H1 (cell line): ENCODE results near the gene CCR1. TPM values are rescaled to one million over a fixed set of nuclear protein-coding genes. Genes with fewer than 3 reads are reported as not detected.

Source experiments
- CTCF ChIA-PET: fragments of 300-600 bp; sonication (Branson Sonifier 250); formaldehyde crosslinking; loops from one replicate; lab custom pipeline; 2021; ENCODE audit not compliant: partially characterized antibody; lab: Charles Lee
- POLR2A ChIA-PET: fragments of 300-600 bp; sonication (Branson Sonifier 250); formaldehyde crosslinking; loops from one replicate; lab custom pipeline; 2021; ENCODE audit warnings: inconsistent platforms; ENCODE audit not compliant: partially characterized antibody; lab: Charles Lee
- DNase-seq, 2 experiments: peaks; one replicate each; pipeline versions ENCODE4 v3.0.0 to v3.0.0-alpha.2; 2010 to 2022; ENCODE audit warnings: low spot score in 2 of 2, low read depth in 1 of 2, mixed read lengths in 1 of 2
- FAIRE-seq: peaks from 2 replicates; lab custom pipeline; 2011; peaks lifted over from hg19 to GRCh38; lab: Jason Lieb, UNC
- H2AFZ ChIP-seq: 2 replicates; pipeline ENCODE4 v1.8.1; 2012; ENCODE audit warnings: low read length, inconsistent platforms
- H2AK5ac ChIP-seq: 2 replicates; pipeline ENCODE4 v1.6.1; 2013; ENCODE audit warnings: low read depth, low read length
- H2BK120ac ChIP-seq: replicated peaks from 2 replicates; pipeline ENCODE3; 2013; ENCODE audit warnings: low read depth, low read length, inconsistent platforms
- H2BK12ac ChIP-seq: 2 replicates; pipeline ENCODE4 v1.6.1; 2013; ENCODE audit warnings: low read depth, low read length
- H2BK15ac ChIP-seq: 2 replicates; pipeline ENCODE4 v1.6.1; 2013; ENCODE audit warnings: low read length
- H2BK20ac ChIP-seq: 2 replicates; pipeline ENCODE4 v1.6.1; 2013; ENCODE audit warnings: low read length
- H2BK5ac ChIP-seq: 2 replicates; pipeline ENCODE4 v1.6.1; 2013; ENCODE audit warnings: low read depth, low read length
- H3K14ac ChIP-seq: 2 replicates; pipeline ENCODE4 v1.6.1; 2013; ENCODE audit warnings: inconsistent platforms; ENCODE audit not compliant: insufficient read length
- H3K18ac ChIP-seq: 2 replicates; pipeline ENCODE4 v1.6.1; 2013; ENCODE audit warnings: low read length; ENCODE audit errors: extremely low read depth
- H3K23ac ChIP-seq: 2 replicates; pipeline ENCODE4 v1.6.1; 2013; ENCODE audit warnings: inconsistent platforms; ENCODE audit not compliant: insufficient read length
- H3K23me2 ChIP-seq: 2 replicates; pipeline ENCODE4 v1.6.1; 2013; ENCODE audit warnings: low read depth, low read length
- H3K27ac ChIP-seq: 2 replicates; pipeline ENCODE4 v1.6.1; 2011; ENCODE audit warnings: low read depth, low read length, inconsistent platforms
- H3K27me3 ChIP-seq, 4 experiments: replicated peaks in 1 of 4; 1 replicate in 1 of 4; 2 replicates in 3 of 4; pipeline versions ENCODE4 v1.6.1 to v1.8.1; 2011 to 2013; ENCODE audit warnings: low read length in 3 of 4, mild to moderate bottlenecking in 3 of 4, inconsistent platforms in 2 of 4, mixed read lengths in 2 of 4, moderate library complexity in 1 of 4; ENCODE audit not compliant: control insufficient read depth in 3 of 4, insufficient read depth in 3 of 4; ENCODE audit errors: extremely low read depth in 1 of 4
- H3K36me3 ChIP-seq, 4 experiments: 2 replicates each; pipeline versions ENCODE4 v1.6.1 to v1.8.1; 2011 to 2013; ENCODE audit warnings: mild to moderate bottlenecking in 4 of 4, low read length in 3 of 4, moderate library complexity in 2 of 4, control low read depth in 1 of 4, inconsistent platforms in 1 of 4; ENCODE audit not compliant: insufficient read depth in 4 of 4, control insufficient read depth in 2 of 4
- H3K4ac ChIP-seq: replicated peaks from 2 replicates; pipeline ENCODE3; 2013; ENCODE audit warnings: low read length, low read depth, mixed read lengths, inconsistent platforms; ENCODE audit not compliant: insufficient read length
- H3K4me1 ChIP-seq, 4 experiments: replicated peaks in 1 of 4; 1 replicate in 1 of 4; 2 replicates in 3 of 4; pipeline versions ENCODE4 v1.6.1 to v1.8.1; 2011 to 2013; ENCODE audit warnings: low read length in 3 of 4, inconsistent platforms in 2 of 4, mixed read lengths in 1 of 4; ENCODE audit not compliant: insufficient read depth in 4 of 4, control insufficient read depth in 3 of 4
- H3K4me2 ChIP-seq, 2 experiments: 2 replicates each; pipeline versions ENCODE4 v1.6.1 to v1.8.1; 2011 to 2013; ENCODE audit warnings: low read depth in 2 of 2, low read length in 2 of 2, control low read depth in 1 of 2, inconsistent platforms in 1 of 2, mild to moderate bottlenecking in 1 of 2; ENCODE audit not compliant: insufficient read depth in 1 of 2
- H3K4me3 ChIP-seq, 4 experiments: fragments of 200-600, 300-600 bp in 1 of 4; sonication (generic), shearing (Covaris generic), sonication (Bioruptor Twin) in 1 of 4; 2 replicates each; pipeline versions ENCODE4 v1.5.1 to v1.8.1; 2011 to 2016; ENCODE audit warnings: low read length in 4 of 4, low read depth in 3 of 4, control low read depth in 2 of 4, inconsistent platforms in 2 of 4, mild to moderate bottlenecking in 2 of 4, mixed read lengths in 1 of 4, moderate library complexity in 1 of 4; ENCODE audit not compliant: insufficient read depth in 2 of 4; ENCODE audit errors: extremely low read depth in 1 of 4
- H3K56ac ChIP-seq: replicated peaks from 2 replicates; pipeline ENCODE3; 2013; ENCODE audit warnings: low read depth, mild to moderate bottlenecking, mixed read lengths, low read length, inconsistent platforms; ENCODE audit not compliant: insufficient read length
- H3K79me1 ChIP-seq: 2 replicates; pipeline ENCODE4 v1.6.1; 2013; ENCODE audit warnings: low read depth, low read length, control low read depth
- H3K79me2 ChIP-seq, 2 experiments: 2 replicates each; pipeline versions ENCODE4 v1.6.1 to v1.8.1; 2012 to 2013; ENCODE audit warnings: low read length in 2 of 2, mild to moderate bottlenecking in 2 of 2, inconsistent platforms in 1 of 2; ENCODE audit not compliant: insufficient read depth in 2 of 2, control insufficient read depth in 1 of 2
- H3K9ac ChIP-seq, 4 experiments: replicated peaks in 1 of 4; 1 replicate in 1 of 4; 2 replicates in 3 of 4; pipeline versions ENCODE4 v1.6.1 to v1.8.1; 2011 to 2013; ENCODE audit warnings: low read depth in 3 of 4, low read length in 3 of 4, control low read depth in 2 of 4, mild to moderate bottlenecking in 2 of 4, moderate library complexity in 2 of 4, inconsistent platforms in 1 of 4; ENCODE audit errors: extremely low read depth in 1 of 4
- H3K9me3 ChIP-seq, 2 experiments: 2 replicates each; pipeline versions ENCODE4 v1.6.1 to v1.8.1; 2012 to 2013; ENCODE audit warnings: mild to moderate bottlenecking in 2 of 2, moderate library complexity in 2 of 2, control low read depth in 1 of 2, inconsistent platforms in 1 of 2, low read depth in 1 of 2, low read length in 1 of 2, mixed read lengths in 1 of 2; ENCODE audit not compliant: insufficient read depth in 2 of 2
- H4K20me1 ChIP-seq, 2 experiments: replicated peaks in 1 of 2; 2 replicates each; pipeline versions ENCODE3 to v1.8.1; 2011 to 2013; ENCODE audit warnings: inconsistent platforms in 2 of 2, low read length in 2 of 2, mild to moderate bottlenecking in 1 of 2; ENCODE audit not compliant: insufficient read depth in 2 of 2, control insufficient read depth in 1 of 2
- H4K5ac ChIP-seq: 2 replicates; pipeline ENCODE4 v1.6.1; 2013; ENCODE audit warnings: low read length, low read depth, mixed read lengths, inconsistent platforms; ENCODE audit not compliant: insufficient read length
- H4K8ac ChIP-seq: 2 replicates; pipeline ENCODE4 v1.8.0; 2013; ENCODE audit warnings: mild to moderate bottlenecking, moderate library complexity, low read length, inconsistent platforms; ENCODE audit not compliant: insufficient read depth; ENCODE audit errors: extremely low read depth
- H4K91ac ChIP-seq: replicated peaks from 2 replicates; pipeline ENCODE3; 2013; ENCODE audit warnings: low read length, mixed read lengths, inconsistent platforms; ENCODE audit not compliant: insufficient read length
- EP300 ChIP-seq, 2 experiments: IDR thresholded peaks; 1 replicate in 1 of 2; 2 replicates in 1 of 2; pipeline ENCODE4 v1.6.1; 2011 to 2012; ENCODE audit warnings: low read depth in 2 of 2, low read length in 2 of 2, mild to moderate bottlenecking in 2 of 2, borderline replicate concordance in 1 of 2, inconsistent platforms in 1 of 2, moderate library complexity in 1 of 2
- KDM1A ChIP-seq: fragments of 200-600, 300-600 bp; sonication (generic); IDR thresholded peaks from 2 replicates; pipeline ENCODE4 v1.7.1; 2016; ENCODE audit warnings: mild to moderate bottlenecking, low read length, borderline replicate concordance
- SRF ChIP-seq: IDR thresholded peaks from 2 replicates; pipeline ENCODE4 v1.6.1; 2011; ENCODE audit warnings: mild to moderate bottlenecking, low read depth, low read length, moderate library complexity
- WGBS, 2 experiments: shearing (Covaris generic) in 1 of 2; methylation state at CpG; one replicate each; pipeline versions ENCODE4 v1.1.6 to v1.1.7; 2013 to 2015; ENCODE audit warnings: low lambda C conversion rate in 2 of 2, mixed read lengths in 2 of 2, inconsistent platforms in 1 of 2, low coverage in 1 of 2, missing lambda C conversion rate in 1 of 2; ENCODE audit not compliant: insufficient replicate concordance in 2 of 2, insufficient coverage in 1 of 2, insufficient read length in 1 of 2; ENCODE audit errors: extremely low coverage in 1 of 2, missing lambda C conversion rate in 1 of 2; 5-methylcytosine and 5-hydroxymethylcytosine counted together
- polyA plus RNA-seq, 7 experiments: library from polyadenylated mRNA; depleted of rRNA in 3 of 7; stranded (reverse) in 5 of 7; unstranded in 2 of 7; fragments of >200 nt in 5 of 7; fragments of 200-250 nt in 2 of 7; gene quantifications; 1 replicate in 5 of 7; 2 replicates in 1 of 7; 4 replicates in 1 of 7; pipeline versions ENCODE4 v1.2.1 to v1.2.3, GENCODE V29; 2011 to 2013; ENCODE audit warnings: missing spikeins in 2 of 7, mixed read lengths in 2 of 7
- total RNA-seq: library from RNA; stranded (reverse); fragmentation: NEBNext Ultra II Directional; extraction: Animal tissue kit (Norgen Biotek cat#: 25700); gene quantifications from 2 replicates; pipeline ENCODE4 v1.2.1, GENCODE V29; 2021
- TF ChIP-seq, protein P1 (sequence below): IDR thresholded peaks from 2 replicates; pipeline ENCODE4 v1.6.1; 2011; ENCODE audit warnings: low read length, improper control_type of control experiment

The CCR1 gene
- total and polyA plus RNA-seq, 2 of the 8 experiments (the other 6 are each of a cell fraction or from before 2014, with no cell fraction given): not detected

DNA sequence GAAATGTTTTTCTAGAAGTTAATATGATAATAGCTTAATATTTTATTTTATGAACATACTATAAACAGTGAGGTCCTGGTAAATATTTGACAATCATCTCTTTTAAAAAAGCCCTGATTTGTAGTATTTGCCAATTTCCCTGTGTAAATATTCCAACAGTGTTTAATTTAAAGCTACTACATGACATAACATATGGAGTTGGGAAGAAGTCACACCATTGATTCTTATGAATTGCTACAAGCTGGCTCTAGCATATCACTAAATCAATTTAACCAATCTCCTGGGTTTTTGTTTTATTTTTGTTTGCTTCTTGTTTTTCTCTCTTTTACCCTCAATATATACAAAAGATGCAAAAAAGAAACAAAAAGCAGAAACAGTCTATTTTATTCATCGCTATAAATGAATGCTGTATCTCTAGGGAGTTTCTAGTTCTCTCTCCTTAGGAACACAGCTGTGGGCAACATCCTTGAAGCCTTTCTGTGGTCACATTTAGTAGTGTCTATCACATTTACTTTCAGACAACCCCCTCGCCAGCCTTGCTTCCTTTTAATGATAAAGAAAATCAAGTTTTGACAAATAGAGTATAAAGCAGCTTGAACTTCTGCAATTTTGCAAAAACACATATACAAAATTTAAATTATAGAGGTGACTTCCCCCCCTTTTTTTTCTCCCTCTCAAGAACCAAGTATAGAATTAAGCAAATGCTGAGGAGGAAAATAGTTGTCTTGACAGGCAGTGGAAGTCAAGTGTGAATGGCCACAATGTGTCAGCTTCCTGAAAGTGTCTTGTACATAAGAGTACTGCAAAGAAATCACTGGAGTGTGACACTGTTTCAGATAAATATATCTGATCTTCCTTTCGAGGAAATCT is 21.4 kb downstream of the CCR1 start:
- POLR2A ChIA-PET: no interaction called here
- no peak overlapping the region for H4K8ac ChIP-seq
- H3K4me3 ChIP-seq: no peak overlapping the region
- no peaks in the 10 kb centered on the region for H3K79me2 ChIP-seq
- H2BK15ac ChIP-seq: no peak overlapping the region
- no peak overlapping the region for H2AFZ ChIP-seq
- H2BK120ac ChIP-seq: no peak overlapping the region
- no peak for FAIRE-seq
- H4K91ac ChIP-seq: no peak overlapping the region
- 87% methylated on average over 3 of the region's 3 CpGs; no CpG with 5 or more reads in 1 of the 2 experiments for WGBS, 2 experiments
- DNase-seq: no peak
- H2BK5ac ChIP-seq: no peak overlapping the region
- no peaks in the 10 kb centered on the region for H3K9me3 ChIP-seq
- no peak overlapping the region for H3K4me2 ChIP-seq
- no peak overlapping the region for H3K4ac ChIP-seq
- H3K9ac ChIP-seq: no peak overlapping the region
- no peaks in the 10 kb centered on the region for H3K36me3 ChIP-seq
- CTCF ChIA-PET: interaction anchor here (0.8 to 1.8 kb wide), 5 partner anchors 10 to 247 kb away, joined by 3 to 6 read pairs (median 3); partner anchors contain the start of gene CCR1
- no peak overlapping the region for H3K23ac ChIP-seq
- H2BK20ac ChIP-seq: no peak overlapping the region
- no peaks in the 10 kb centered on the region for H3K79me1 ChIP-seq
- no peaks in the 10 kb centered on the region for H4K20me1 ChIP-seq
- H3K56ac ChIP-seq: no peak overlapping the region
- H3K14ac ChIP-seq: no peak overlapping the region
- H3K4me1 ChIP-seq: no peaks in the 10 kb centered on the region
- H4K5ac ChIP-seq: no peak overlapping the region
- TF ChIP-seq EP300 (IDR thresholded peaks at IDR 0.05; ENCODE audit: borderline replicate concordance in 1 of 2, low read depth in 2 of 2, low read length in 2 of 2) (no peak), KDM1A (no peak), SRF (no peak)
- TF ChIP-seq, protein P1, sequence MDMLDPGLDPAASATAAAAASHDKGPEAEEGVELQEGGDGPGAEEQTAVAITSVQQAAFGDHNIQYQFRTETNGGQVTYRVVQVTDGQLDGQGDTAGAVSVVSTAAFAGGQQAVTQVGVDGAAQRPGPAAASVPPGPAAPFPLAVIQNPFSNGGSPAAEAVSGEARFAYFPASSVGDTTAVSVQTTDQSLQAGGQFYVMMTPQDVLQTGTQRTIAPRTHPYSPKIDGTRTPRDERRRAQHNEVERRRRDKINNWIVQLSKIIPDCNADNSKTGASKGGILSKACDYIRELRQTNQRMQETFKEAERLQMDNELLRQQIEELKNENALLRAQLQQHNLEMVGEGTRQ: no peak
- no peak overlapping the region for H3K18ac ChIP-seq
- no peak overlapping the region for H3K27ac ChIP-seq
- H3K23me2 ChIP-seq: no peaks in the 10 kb centered on the region; the same call in 1 of the 2 replicates
- no peak overlapping the region for H2BK12ac ChIP-seq
- H3K27me3 ChIP-seq: no peaks in the 10 kb centered on the region; a peak in 1 of 7 replicates
- H2AK5ac ChIP-seq: no peak overlapping the region
